Neural cell (in vitro differentiated cells): ENCODE results near the gene SIX2. TPM values are rescaled to one million over a fixed set of nuclear protein-coding genes. Genes with fewer than 3 reads are reported as not detected.

Source experiments
- H2AFZ ChIP-seq: fragments of 200-600, 300-800 bp; sonication (generic), shearing (Covaris generic); 2 replicates; pipeline ENCODE4 v1.6.0; 2014; ENCODE audit warnings: low read depth, mild to moderate bottlenecking, antibody characterized with exemption, low read length, moderate library complexity
- H3F3A ChIP-seq: fragments of 200-600 bp; shearing (Covaris generic); 2 replicates; pipeline ENCODE4 v1.6.1; 2016; ENCODE audit warnings: mild to moderate bottlenecking, moderate library complexity, mixed read lengths, antibody characterized with exemption, low read length; ENCODE audit not compliant: insufficient read depth, poor library complexity, severe bottlenecking
- H3K27ac ChIP-seq: fragments of 200-600, 300-800 bp; sonication (generic), shearing (Covaris generic); 2 replicates; pipeline ENCODE4 v1.5.1; 2014; ENCODE audit warnings: mild to moderate bottlenecking, low read length, moderate library complexity
- H3K27me3 ChIP-seq: fragments of 300-800, 200-600 bp; sonication (generic), shearing (Covaris generic); 2 replicates; pipeline ENCODE4 v1.6.0; 2014; ENCODE audit warnings: mild to moderate bottlenecking, low read depth, low read length, moderate library complexity; ENCODE audit not compliant: insufficient read depth
- H3K36me3 ChIP-seq: fragments of 300-800, 200-600 bp; sonication (generic), shearing (Covaris generic); 2 replicates; pipeline ENCODE4 v1.5.1; 2014; ENCODE audit warnings: mild to moderate bottlenecking, antibody characterized with exemption, low read length, moderate library complexity; ENCODE audit not compliant: insufficient read depth
- H3K4me2 ChIP-seq: fragments of 300-800, 200-600 bp; sonication (generic), shearing (Covaris generic); 2 replicates; pipeline ENCODE4 v1.6.0; 2014; ENCODE audit warnings: mild to moderate bottlenecking, low read length
- H3K4me3 ChIP-seq: fragments of 300-800, 200-600 bp; sonication (generic), shearing (Covaris generic); 2 replicates; pipeline ENCODE4 v1.5.1; 2014; ENCODE audit warnings: mild to moderate bottlenecking, low read length, moderate library complexity
- H3K79me2 ChIP-seq: fragments of 200-600 bp; shearing (Covaris generic); replicated peaks from 2 replicates; pipeline ENCODE4 v1.6.0; 2014; ENCODE audit warnings: mild to moderate bottlenecking, low read length, moderate library complexity; ENCODE audit not compliant: insufficient read depth
- H3K9ac ChIP-seq: fragments of 300-800, 200-600 bp; sonication (generic), shearing (Covaris generic); 2 replicates; pipeline ENCODE4 v1.6.1; 2016; ENCODE audit warnings: mild to moderate bottlenecking, low read length, mixed read lengths
- H3K9me2 ChIP-seq: fragments of 200-600 bp; shearing (Covaris generic); 2 replicates; pipeline ENCODE4 v1.6.1; 2016; ENCODE audit warnings: mild to moderate bottlenecking, low read length, mixed read lengths; ENCODE audit not compliant: insufficient read depth
- H3K9me3 ChIP-seq: fragments of 200-600, 300-800 bp; sonication (generic), shearing (Covaris generic); 2 replicates; pipeline ENCODE4 v1.6.1; 2016; ENCODE audit warnings: mild to moderate bottlenecking, mixed run types, low read length, moderate library complexity, mixed read lengths
- H4K20me1 ChIP-seq: fragments of 200-600 bp; shearing (Covaris generic); 2 replicates; pipeline ENCODE4 v1.6.1; 2016; ENCODE audit warnings: mild to moderate bottlenecking, mixed run types; ENCODE audit not compliant: insufficient read depth
- CTCF ChIP-seq: fragments of 450-650 bp; IDR thresholded peaks from 2 replicates; pipeline ENCODE4 v1.5.1; 2014; ENCODE audit warnings: antibody characterized with exemption, mild to moderate bottlenecking, moderate library complexity; ENCODE audit not compliant: poor library complexity, severe bottlenecking
- EP300 ChIP-seq: fragments of 450-650 bp; conservative IDR thresholded peaks from 2 replicates; pipeline ENCODE4 v1.6.1; 2014; ENCODE audit warnings: antibody characterized with exemption, mild to moderate bottlenecking, moderate library complexity; ENCODE audit not compliant: poor library complexity, severe bottlenecking
- EZH2 ChIP-seq: fragments of 200-600, 300-800 bp; shearing (Covaris generic), sonication (generic); IDR thresholded peaks from 2 replicates; pipeline ENCODE4 v1.6.1; 2014; ENCODE audit warnings: antibody characterized with exemption, low read length, borderline replicate concordance, mild to moderate bottlenecking; ENCODE audit not compliant: insufficient read depth, poor library complexity, severe bottlenecking
- MXI1 ChIP-seq: fragments of 450-650 bp; conservative IDR thresholded peaks from 2 replicates; pipeline ENCODE4 v1.6.1; 2014; ENCODE audit warnings: antibody characterized with exemption, mild to moderate bottlenecking; ENCODE audit not compliant: poor library complexity, severe bottlenecking
- POLR2AphosphoS5 ChIP-seq: IDR thresholded peaks from 2 replicates; pipeline ENCODE4 v1.6.1; 2012
- RAD21 ChIP-seq: fragments of 450-650 bp; conservative IDR thresholded peaks from 2 replicates; pipeline ENCODE4 v1.6.1; 2014; ENCODE audit warnings: antibody characterized with exemption, mild to moderate bottlenecking, moderate library complexity
- REST ChIP-seq: IDR thresholded peaks from 2 replicates; pipeline ENCODE4 v1.6.1; 2012; ENCODE audit warnings: borderline replicate concordance
- SMC3 ChIP-seq: fragments of 450-650 bp; conservative IDR thresholded peaks from 2 replicates; pipeline ENCODE4 v1.6.1; 2014; ENCODE audit warnings: antibody characterized with exemption, mild to moderate bottlenecking, moderate library complexity; ENCODE audit not compliant: poor library complexity
- TAF1 ChIP-seq: IDR thresholded peaks from 2 replicates; pipeline ENCODE4 v1.6.1; 2012; ENCODE audit warnings: low read depth
- polyA plus RNA-seq: library from polyadenylated mRNA; depleted of rRNA; stranded (reverse); fragments of >200 nt; gene quantifications from 2 replicates; pipeline ENCODE4 v1.2.3, GENCODE V29; 2014

The SIX2 gene
- polyA plus RNA-seq, 1 donor from 2014 or later = 0.16 TPM

- TF ChIP-seq EP300 (no peak), TAF1 (no peak), EZH2 (no peak), RAD21 (no peak), MXI1 (no peak), SMC3 (no peak), CTCF (no peak), REST (no peak)
- Histone ChIP-seq H4K20me1 (no peaks in the 10 kb centered on the region), H2AFZ (no peak overlapping the region), H3K36me3 (no peaks in the 10 kb centered on the region), H3K9ac (no peak overlapping the region), H3F3A (no peaks in the 10 kb centered on the region), H3K9me3 (no peaks in the 10 kb centered on the region), H3K4me3 (no peak overlapping the region), H3K4me2 (no peak overlapping the region), H3K79me2 (no peaks in the 10 kb centered on the region), H3K27me3 (peaks cover 17% of the 10 kb centered on the region), H3K27ac (no peak overlapping the region), H3K9me2 (no peaks in the 10 kb centered on the region)
These were observed 51.5 kb downstream of the SIX2 start for GRCh38 chr2:44957656-44958327.

GRCh38 chr2:44956843-44957242, 52.4 kb downstream of the SIX2 start:
- Histone ChIP-seq H3F3A (no peaks in the 10 kb centered on the region), H3K27me3 (peaks cover 21% of the 10 kb centered on the region), H3K4me2 (no peak overlapping the region), H4K20me1 (no peaks in the 10 kb centered on the region), H3K9ac (no peak overlapping the region), H3K4me3 (no peak overlapping the region), H3K27ac (no peak overlapping the region), H2AFZ (no peak overlapping the region), H3K36me3 (no peaks in the 10 kb centered on the region), H3K9me2 (no peaks in the 10 kb centered on the region), H3K79me2 (peaks cover 2% of the 10 kb centered on the region), H3K9me3 (no peaks in the 10 kb centered on the region)
- no peak for TF ChIP-seq EZH2
- no peak for TF ChIP-seq MXI1
- TF ChIP-seq SMC3 = no peak
- no peak for TF ChIP-seq RAD21
- TF ChIP-seq POLR2AphosphoS5 = no peak
- no peak for TF ChIP-seq TAF1
- no peak for TF ChIP-seq REST
- no peak for TF ChIP-seq EP300
- TF ChIP-seq CTCF = no peak
